T-helper 2 cell treated with Interferon-gamma antibody and Interleukin-4, amounts not matched to agents 5 μg/mL and 100 μg/mL, for 36 hours (primary cell): ENCODE measurements around the gene PDLIM4.

ENCODE experiments used
- DNase-seq: peaks from one replicate; pipeline ENCODE4 v3.0.0; 2021; ENCODE audit warnings: low spot score
- H3K27ac Mint-ChIP-seq: one replicate; pipeline ENCODE4 v1.8.0; 2021; ENCODE audit warnings: mild to moderate bottlenecking, mixed read lengths
- H3K27me3 Mint-ChIP-seq: one replicate; pipeline ENCODE4 v1.8.0; 2021; ENCODE audit warnings: low read depth, mixed read lengths
- H3K36me3 Mint-ChIP-seq: one replicate; pipeline ENCODE4 v1.8.0; 2021; ENCODE audit warnings: low read depth, mixed read lengths
- H3K4me1 Mint-ChIP-seq: one replicate; pipeline ENCODE4 v1.8.0; 2021; ENCODE audit warnings: low read depth, mixed read lengths
- H3K4me3 Mint-ChIP-seq: one replicate; pipeline ENCODE4 v1.8.0; 2022; ENCODE audit warnings: mild to moderate bottlenecking, moderate library complexity, mixed read lengths
- H3K9me3 Mint-ChIP-seq: one replicate; pipeline ENCODE4 v1.8.0; 2021; ENCODE audit warnings: mixed read lengths

PDLIM4 gene, protein sequence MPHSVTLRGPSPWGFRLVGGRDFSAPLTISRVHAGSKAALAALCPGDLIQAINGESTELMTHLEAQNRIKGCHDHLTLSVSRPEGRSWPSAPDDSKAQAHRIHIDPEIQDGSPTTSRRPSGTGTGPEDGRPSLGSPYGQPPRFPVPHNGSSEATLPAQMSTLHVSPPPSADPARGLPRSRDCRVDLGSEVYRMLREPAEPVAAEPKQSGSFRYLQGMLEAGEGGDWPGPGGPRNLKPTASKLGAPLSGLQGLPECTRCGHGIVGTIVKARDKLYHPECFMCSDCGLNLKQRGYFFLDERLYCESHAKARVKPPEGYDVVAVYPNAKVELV

DNA sequence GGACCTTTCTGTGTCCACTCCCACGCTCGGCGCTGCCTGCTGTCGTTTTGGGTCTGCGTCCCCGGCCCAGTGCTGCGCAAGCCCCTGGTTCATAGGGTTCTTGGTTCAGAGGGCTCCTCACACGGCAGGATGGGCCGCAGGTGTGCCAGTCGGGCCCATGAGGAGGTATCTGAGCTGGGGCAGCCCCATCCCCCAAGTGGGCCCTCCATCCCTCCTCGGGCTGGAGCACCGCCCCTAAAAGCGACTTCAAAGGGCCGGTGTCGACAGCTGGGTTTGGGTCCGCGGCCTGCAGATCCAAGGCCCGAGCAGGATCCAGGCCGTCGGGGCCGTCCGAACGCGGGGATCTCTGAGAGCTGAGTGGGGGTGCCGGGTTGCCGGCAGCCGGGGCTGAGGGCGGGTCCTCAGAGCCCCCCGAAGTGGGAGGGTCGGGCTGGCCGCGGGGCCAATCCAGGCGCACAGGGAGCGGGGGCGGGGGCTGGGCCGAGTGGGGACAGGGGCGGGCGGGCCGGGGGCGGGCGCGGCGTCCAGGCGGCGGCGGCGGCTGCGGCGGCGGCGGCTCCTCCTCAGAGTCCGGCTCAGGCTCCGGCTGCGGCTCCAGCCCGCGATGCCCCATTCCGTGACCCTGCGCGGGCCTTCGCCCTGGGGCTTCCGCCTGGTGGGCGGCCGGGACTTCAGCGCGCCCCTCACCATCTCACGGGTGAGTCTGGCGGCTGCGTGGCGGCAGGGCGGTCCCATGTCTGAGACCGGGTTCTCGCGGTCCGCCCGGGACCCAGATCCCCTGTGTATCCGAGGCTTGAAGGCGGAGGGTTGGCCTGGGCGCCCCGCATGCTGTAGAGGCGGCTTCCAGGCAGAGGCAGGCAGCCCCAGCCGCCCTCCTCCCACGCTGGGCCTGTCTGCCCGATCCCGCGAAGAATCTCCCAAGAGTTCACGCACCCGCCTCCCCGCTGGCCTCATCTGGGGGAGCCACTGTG, at the start of gene PDLIM4:
Gene PDLIM4, plus strand, starts transcription at position 566 of the 971 bp plus-strand sequence. Its CDS starts 39 bp downstream, at position 605.
- H3K4me1 Mint-ChIP-seq = peaks cover 7% of the 10 kb centered on the region
- H3K27me3 Mint-ChIP-seq = peaks cover 23% of the 10 kb centered on the region
- H3K9me3 Mint-ChIP-seq = no peaks in the 10 kb centered on the region
- H3K36me3 Mint-ChIP-seq = no peaks in the 10 kb centered on the region
- no peak for DNase-seq
- H3K27ac Mint-ChIP-seq = no peak within 1 kb of the TSS
- H3K4me3 Mint-ChIP-seq = no peak within 1 kb of the TSS

GRCh38 chr5:132207778-132208177, 49.7 kb upstream of the PDLIM4 start:
- Mint-ChIP-seq H3K9me3 (no peaks in the 10 kb centered on the region), H3K27ac (peak overlapping the region; percentile 67), H3K4me3 (no peak overlapping the region), H3K36me3 (peaks cover 8% of the 10 kb centered on the region), H3K4me1 (peaks cover 3% of the 10 kb centered on the region), H3K27me3 (no peaks in the 10 kb centered on the region)
- DNase-seq = no peak

- Mint-ChIP-seq H3K27ac (no peak overlapping the region), H3K9me3 (no peaks in the 10 kb centered on the region), H3K27me3 (no peaks in the 10 kb centered on the region), H3K4me1 (peaks cover 3% of the 10 kb centered on the region), H3K4me3 (no peak overlapping the region), H3K36me3 (peaks cover 6% of the 10 kb centered on the region)
- no peak for DNase-seq
These were observed 48.4 kb upstream of the PDLIM4 start for GRCh38 chr5:132209131-132209530.

GRCh38 chr5:132209901-132210545, 47.5 kb upstream of the PDLIM4 start:
- no peak overlapping the region for H3K4me3 Mint-ChIP-seq
- peaks cover 3% of the 10 kb centered on the region for H3K4me1 Mint-ChIP-seq
- no peak for DNase-seq
- no peaks in the 10 kb centered on the region for H3K27me3 Mint-ChIP-seq
- no peak overlapping the region for H3K27ac Mint-ChIP-seq
- peaks cover 6% of the 10 kb centered on the region for H3K36me3 Mint-ChIP-seq
- H3K9me3 Mint-ChIP-seq = no peaks in the 10 kb centered on the region

DNA sequence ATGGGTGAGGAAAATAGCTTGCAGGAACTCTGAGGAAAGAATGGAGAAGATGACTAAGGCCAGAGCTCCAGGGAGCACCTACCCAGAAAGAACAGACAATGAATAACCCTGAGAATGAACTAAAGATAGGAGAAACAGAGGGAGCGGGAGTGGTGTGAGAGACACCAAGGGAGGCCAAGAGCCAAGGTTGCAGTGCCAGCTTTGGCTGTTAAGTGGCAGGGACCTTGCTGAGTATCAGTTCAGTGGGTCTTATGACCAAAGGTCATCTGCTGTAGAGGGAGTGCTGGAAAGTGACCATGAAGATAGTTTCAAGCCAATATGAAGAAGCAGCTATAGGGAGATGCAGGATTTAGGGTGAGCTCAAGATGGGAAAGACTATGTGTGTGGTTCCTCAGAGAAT, 46.6 kb upstream of the PDLIM4 start:
- Mint-ChIP-seq H3K9me3 (no peaks in the 10 kb centered on the region), H3K4me3 (no peak overlapping the region), H3K36me3 (peaks cover 6% of the 10 kb centered on the region), H3K27me3 (no peaks in the 10 kb centered on the region), H3K27ac (no peak overlapping the region), H3K4me1 (peaks cover 3% of the 10 kb centered on the region)
- no peak for DNase-seq

GRCh38 chr5:132211787-132212186, 45.7 kb upstream of the PDLIM4 start:
- Mint-ChIP-seq H3K4me3 (no peak overlapping the region), H3K4me1 (peaks cover 3% of the 10 kb centered on the region), H3K27me3 (no peaks in the 10 kb centered on the region), H3K27ac (no peak overlapping the region), H3K36me3 (peaks cover 5% of the 10 kb centered on the region), H3K9me3 (no peaks in the 10 kb centered on the region)
- no peak for DNase-seq

DNA sequence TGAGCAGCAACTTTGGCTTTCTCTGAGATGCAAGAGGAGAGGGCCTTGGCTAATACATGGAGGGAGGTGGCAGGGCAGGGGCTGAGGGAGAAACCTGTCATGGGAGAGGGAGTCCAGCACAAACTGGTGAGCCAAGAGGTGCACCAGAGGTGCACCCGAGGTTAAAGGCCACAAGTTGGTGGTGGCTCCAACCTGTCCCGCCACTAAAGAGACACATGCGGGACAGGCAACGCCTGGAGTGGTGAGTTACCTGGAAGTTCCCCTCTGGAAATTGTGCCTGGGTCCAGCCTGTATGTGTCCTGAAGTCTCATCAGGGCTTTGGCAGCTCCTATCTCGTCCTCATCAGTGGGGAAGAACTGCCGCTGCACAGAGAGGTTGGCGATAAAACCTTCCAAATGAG, 43.8 kb upstream of the PDLIM4 start:
- Mint-ChIP-seq H3K4me3 (no peak overlapping the region), H3K9me3 (no peaks in the 10 kb centered on the region), H3K27me3 (no peaks in the 10 kb centered on the region), H3K27ac (no peak overlapping the region), H3K36me3 (peaks cover 6% of the 10 kb centered on the region), H3K4me1 (peaks cover 3% of the 10 kb centered on the region)
- DNase-seq = no peak

DNA sequence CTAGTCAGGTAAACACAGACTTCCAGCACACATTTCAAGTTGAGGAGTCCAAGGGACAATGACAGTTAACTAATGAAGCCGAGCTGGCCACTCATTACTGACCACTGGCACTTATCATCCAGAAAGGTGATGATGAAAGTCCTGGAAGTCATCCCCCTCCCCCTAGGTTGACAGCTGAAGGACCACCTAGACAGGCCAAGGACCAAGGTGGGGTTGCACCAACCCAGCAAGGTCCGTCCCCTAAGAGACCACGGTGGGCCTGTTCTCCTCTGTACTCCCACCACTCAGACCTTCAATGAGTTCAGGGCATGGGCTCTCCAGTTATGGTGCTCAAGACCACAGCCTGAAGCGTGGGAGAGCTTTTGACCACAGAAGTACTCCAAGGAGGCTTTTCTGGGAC, 43.0 kb upstream of the PDLIM4 start:
- Mint-ChIP-seq H3K27me3 (no peaks in the 10 kb centered on the region), H3K4me3 (no peak overlapping the region), H3K27ac (no peak overlapping the region), H3K9me3 (no peaks in the 10 kb centered on the region), H3K4me1 (no peaks in the 10 kb centered on the region), H3K36me3 (peaks cover 6% of the 10 kb centered on the region)
- no peak for DNase-seq

- DNase-seq = no peak
- Mint-ChIP-seq H3K4me3 (no peak overlapping the region), H3K36me3 (peaks cover 6% of the 10 kb centered on the region), H3K27ac (no peak overlapping the region), H3K9me3 (no peaks in the 10 kb centered on the region), H3K27me3 (no peaks in the 10 kb centered on the region), H3K4me1 (no peaks in the 10 kb centered on the region)
These were observed 42.2 kb upstream of the PDLIM4 start for GRCh38 chr5:132215329-132215728.

DNA sequence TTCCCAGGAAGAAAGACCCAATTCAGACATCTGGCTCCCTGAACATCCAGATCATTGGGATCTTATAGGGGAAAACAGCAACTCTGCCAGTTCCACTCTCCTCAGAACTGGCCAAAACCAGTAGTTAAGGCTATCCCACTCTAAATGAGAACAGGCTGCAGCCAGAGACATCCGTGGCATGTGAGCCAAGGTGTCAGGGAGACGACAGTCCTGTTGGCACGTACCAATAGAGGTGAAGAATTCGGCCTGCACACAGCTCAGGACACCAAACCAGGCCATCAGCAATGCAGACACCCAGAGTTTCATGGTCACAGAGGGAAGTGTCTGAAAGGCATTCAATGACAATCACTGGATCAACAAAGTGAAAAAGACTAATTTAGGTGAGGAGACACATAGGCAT, 39.2 kb upstream of the PDLIM4 start:
- no peaks in the 10 kb centered on the region for H3K9me3 Mint-ChIP-seq
- no peaks in the 10 kb centered on the region for H3K27me3 Mint-ChIP-seq
- H3K36me3 Mint-ChIP-seq = peaks cover 6% of the 10 kb centered on the region
- no peak overlapping the region for H3K27ac Mint-ChIP-seq
- peaks cover 7% of the 10 kb centered on the region for H3K4me1 Mint-ChIP-seq
- H3K4me3 Mint-ChIP-seq = no peak overlapping the region
- no peak for DNase-seq

GRCh38 chr5:132219289-132219970, 38.1 kb upstream of the PDLIM4 start:
- Mint-ChIP-seq H3K36me3 (peaks cover 6% of the 10 kb centered on the region), H3K27me3 (no peaks in the 10 kb centered on the region), H3K4me3 (no peak overlapping the region), H3K4me1 (peaks cover 7% of the 10 kb centered on the region), H3K9me3 (no peaks in the 10 kb centered on the region), H3K27ac (no peak overlapping the region)
- DNase-seq = no peak

GRCh38 chr5:132219981-132220380, 37.5 kb upstream of the PDLIM4 start:
- Mint-ChIP-seq H3K4me1 (peaks cover 8% of the 10 kb centered on the region), H3K27me3 (no peaks in the 10 kb centered on the region), H3K4me3 (no peak overlapping the region), H3K36me3 (peaks cover 6% of the 10 kb centered on the region), H3K9me3 (no peaks in the 10 kb centered on the region), H3K27ac (no peak overlapping the region)
- DNase-seq = no peak

- DNase-seq = no peak
- Mint-ChIP-seq H3K4me1 (peaks cover 13% of the 10 kb centered on the region), H3K9me3 (no peaks in the 10 kb centered on the region)
These were observed 37.0 kb upstream of the PDLIM4 start for GRCh38 chr5:132220491-132220890.

More at GRCh38 chr5:132220491-132220890, 37.0 kb upstream of the PDLIM4 start:
- Mint-ChIP-seq H3K27ac (no peak overlapping the region), H3K36me3 (peaks cover 3% of the 10 kb centered on the region), H3K4me3 (no peak overlapping the region), H3K27me3 (no peaks in the 10 kb centered on the region)
